ENCODE results near the gene TH. TPM values are rescaled to one million over a fixed set of nuclear protein-coding genes. Genes with fewer than 3 reads are reported as not detected.

The TH gene
- polyA plus RNA-seq, 3 donors: 0.74 to 1.3 (median 0.97) TPM

DNA sequence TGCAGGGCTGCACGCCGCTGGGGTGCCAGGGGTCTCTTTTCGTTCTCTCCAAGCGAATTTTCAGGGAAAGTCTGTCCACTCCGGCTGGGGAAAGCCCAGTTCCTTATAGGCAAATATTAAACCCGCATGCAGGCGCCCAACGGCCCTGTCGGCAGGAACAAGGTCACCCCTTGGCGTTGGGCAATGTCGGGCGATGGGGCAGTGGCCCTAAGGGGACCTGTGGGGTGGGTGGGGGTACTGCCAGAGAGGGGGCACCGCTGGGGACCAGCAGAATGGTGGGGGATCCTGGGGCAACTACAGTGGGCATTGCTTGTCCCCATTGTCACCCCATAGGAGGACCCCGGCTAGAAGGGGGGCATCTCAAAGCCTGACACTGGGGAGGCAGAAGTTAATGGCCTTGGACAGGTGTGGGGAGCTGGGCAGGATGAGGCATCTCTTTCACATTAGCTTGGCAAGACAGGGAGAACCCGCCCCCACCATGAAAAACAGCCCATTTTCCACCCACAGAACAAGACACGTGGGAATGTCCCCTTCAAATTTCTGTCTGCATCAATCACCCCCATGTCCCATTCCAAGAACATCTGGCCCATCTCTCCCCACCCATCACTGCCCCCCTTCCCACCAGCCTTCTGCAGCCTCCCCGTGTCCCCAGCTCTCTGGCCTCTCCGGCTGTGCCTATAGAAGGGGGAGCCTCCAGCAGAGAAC is 26.9 kb downstream of the TH start:
- no peak for DNase-seq (ENCODE audit: low read depth in 3 of 3, low spot score in 2 of 3)

DNA sequence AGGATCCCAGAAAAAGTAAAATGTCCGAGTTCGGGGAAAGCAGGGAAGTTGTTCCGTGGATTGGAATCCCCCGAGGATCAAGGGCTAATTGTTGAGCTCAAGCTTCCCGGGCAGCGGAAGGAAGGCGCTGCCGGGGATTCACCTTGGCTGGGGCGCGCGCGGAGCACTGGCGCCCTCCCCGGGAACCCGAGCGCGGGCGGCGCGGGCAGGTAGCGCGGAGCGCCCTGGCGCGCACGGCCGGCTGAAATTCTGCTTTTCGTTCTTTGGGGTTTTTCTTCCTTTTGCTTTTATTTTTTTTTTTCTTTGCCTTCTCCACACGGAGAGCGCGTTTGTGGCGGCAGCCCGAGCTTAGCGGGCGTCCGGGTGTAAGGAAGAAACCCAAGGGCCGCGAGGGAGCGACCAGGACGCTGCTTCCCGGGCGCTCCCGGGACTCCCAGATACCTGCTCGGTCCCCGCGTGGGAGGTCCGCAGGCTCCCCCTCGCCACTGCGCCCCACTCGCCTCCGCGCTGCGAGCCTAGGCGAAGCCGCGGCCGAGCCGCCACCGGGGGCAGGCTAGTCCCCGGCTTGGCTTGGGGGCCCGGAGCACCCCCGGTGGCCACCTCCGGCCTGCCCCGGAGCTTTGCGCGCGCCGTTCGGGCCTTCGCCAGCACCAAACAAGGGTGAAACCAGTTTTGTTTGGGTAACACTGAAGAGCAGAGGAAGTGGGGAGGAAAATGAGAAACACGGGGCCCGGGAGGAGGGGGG is 27.6 kb downstream of the TH start:
- no peak for DNase-seq (ENCODE audit: low read depth in 3 of 3, low spot score in 2 of 3)

DNA sequence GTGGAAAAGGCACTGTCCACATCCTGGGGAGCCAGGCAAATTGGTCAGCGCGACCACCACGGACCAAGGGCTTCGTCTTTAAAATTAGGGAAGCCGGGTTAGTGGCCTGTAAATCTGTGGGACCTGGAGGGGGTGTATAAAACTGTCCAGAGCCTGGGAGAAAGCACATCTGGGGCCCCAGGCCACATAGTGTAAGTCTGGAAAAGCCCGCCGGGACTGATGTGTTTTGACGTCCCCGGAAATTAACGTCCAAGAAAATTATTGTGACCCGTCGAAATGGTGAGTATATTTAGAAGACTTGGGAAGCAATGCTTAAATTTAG is 28.2 kb downstream of the TH start:
- no peak for DNase-seq (ENCODE audit: low read depth in 3 of 3, low spot score in 2 of 3)

DNA sequence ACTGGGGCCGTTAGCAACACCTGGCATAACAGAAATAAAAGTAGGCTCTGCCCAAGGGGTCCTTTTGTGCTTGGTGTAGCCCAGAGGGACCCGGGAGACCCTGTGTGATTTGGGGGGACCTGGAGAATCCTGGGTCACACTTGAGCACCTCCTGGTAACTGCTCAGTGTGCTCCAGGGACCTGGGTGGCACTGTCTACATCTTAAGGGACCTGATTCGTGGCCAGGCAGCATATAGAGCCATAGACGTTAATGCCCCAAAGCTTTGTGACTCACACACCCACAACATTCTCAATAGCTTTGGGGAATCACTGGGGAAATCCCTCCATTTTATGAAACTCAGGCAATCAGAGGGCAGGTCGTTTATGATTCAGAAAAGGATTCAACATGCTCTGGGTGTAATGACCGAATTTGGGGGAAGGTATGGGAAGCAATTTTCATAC is 28.8 kb downstream of the TH start:
- DNase-seq (ENCODE audit: low read depth in 3 of 3, low spot score in 2 of 3): no peak

DNA sequence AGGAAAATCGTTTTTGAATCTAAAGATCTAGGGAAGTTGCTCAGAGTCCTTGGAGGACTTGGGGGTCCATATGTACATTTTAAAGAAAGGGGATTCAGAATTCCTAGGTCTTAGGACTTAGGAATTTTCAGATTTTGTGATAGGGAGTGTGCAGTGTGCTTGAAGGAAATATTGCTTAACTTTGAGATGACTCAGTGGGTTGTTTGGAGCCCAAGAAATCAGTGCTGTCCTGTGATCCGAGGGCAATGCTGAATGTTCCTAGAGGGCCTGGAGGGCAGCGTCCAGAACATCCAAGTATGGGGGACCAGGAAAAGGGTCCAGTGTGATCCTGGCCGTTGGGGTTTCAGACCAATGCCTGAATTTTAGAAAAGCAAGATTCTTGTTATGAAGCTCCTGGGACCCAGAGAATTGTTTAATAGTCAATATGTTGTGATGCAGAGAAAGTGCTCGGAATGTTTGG is 29.3 kb downstream of the TH start:
- no peak for DNase-seq (ENCODE audit: low read depth in 3 of 3, low spot score in 2 of 3)

DNA sequence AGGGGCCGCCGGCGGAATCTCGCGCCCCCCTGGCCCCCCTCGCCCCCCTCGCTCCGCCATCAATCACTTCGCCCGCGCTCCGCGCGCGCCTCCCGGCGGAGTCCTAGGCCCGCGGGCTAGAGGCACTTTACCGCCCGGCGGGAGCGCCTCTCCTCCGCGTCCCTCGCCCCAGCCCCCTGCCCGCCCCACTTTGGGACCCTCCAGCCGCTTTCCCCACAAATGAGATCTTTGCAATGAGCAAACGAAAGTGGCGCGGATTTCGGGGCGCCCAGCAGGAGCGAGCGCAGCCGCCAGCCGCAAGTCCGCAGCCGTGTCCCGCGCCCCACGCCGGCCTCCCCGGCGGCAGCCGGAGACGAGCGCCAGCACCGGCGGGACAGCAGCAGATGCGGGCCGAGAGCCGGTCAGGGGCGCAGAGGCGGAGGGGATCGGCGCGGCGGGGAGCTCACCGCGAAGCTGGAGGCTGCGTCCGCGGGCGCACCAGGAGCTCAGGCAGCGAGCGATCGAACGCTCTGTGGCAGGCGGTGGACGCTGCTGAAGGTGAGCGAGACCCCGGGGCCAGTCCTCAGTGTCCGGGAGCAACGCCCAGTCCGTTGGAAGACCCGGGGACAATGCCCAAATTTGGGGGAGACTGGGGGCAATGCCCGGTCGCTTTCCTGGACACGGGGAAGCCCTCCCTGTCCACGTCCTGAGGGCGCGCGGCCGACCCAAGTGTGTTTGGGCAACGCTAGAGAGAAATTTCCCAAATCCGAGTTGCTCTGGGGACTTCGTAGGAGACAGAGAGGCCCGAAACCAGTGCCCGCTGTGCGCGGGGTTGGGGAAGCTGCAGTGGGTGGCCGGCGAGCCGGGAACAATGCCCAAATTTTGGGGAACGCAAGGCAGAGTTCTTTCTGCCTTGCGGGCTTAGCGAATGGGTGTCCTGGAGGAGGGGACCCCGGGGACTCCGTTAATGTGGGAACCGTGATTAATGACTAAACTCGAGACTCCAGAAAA is 30.9 kb downstream of the TH start:
- no peak for DNase-seq (ENCODE audit: low read depth in 3 of 3, low spot score in 2 of 3)

DNA sequence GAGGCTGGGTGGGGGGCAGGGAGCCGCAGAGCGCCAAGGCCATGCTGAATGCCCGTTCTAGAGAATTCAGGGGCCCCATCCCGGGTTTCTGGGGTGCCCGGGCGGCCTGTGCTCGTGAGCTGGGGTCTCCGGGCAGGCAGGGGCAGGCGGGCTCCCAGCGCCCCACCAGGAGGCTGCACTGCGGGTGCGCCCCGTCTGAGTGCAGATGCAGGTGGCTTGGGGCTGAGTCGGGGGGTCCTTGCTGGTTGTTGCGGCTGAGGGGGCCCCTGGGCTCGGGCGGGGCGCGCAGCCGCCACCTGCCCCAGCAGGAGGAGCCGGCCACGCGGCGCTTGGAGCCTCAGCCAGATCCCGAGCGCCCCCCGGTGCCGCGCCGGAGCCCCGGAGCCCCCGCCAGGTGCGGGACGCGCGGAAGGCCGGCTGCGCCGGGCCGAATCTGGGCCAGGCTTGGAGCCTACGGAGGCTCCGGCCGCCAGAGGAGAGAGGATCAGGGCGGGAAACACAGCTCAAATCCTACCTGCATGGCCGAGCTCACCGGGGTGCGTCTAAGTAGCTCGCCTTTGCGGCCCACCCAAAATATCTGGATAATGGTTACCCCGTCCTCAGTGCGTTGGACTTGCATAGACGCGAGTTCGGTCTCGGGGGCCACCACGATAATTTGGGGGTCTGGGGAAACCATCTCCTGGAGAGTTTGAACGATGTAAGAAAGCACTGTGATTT is 31.8 kb downstream of the TH start:
- DNase-seq (ENCODE audit: low read depth in 3 of 3, low spot score in 2 of 3): no peak

DNA sequence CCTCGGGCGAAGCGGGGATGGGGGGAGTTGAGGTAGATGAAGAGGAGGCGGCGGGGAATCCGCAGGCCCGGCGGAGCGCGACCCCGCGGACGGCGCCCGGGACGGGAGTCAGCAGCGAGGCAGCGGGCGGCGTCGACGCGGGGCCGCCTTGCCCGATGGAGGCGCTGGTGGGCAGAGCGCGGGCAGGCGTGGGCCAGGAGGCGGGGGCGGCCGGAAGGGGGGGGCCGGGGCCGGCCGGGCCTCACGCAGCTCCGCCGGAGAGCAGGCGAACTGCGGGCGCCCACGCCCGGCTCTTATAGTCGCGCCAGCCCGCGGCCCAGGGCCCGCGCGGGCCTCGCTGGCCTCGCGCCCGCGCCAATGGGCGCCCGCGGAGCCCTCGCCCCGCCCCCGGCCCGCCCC is 32.5 kb downstream of the TH start, which contains the start of gene IGF2:
Gene IGF2, minus strand, starts transcription at position 267 of the 399 bp plus-strand sequence. CDS start 3,866 bp downstream, outside the sequence.
- DNase-seq (ENCODE audit: low read depth in 3 of 3, low spot score in 2 of 3): no peak

DNA sequence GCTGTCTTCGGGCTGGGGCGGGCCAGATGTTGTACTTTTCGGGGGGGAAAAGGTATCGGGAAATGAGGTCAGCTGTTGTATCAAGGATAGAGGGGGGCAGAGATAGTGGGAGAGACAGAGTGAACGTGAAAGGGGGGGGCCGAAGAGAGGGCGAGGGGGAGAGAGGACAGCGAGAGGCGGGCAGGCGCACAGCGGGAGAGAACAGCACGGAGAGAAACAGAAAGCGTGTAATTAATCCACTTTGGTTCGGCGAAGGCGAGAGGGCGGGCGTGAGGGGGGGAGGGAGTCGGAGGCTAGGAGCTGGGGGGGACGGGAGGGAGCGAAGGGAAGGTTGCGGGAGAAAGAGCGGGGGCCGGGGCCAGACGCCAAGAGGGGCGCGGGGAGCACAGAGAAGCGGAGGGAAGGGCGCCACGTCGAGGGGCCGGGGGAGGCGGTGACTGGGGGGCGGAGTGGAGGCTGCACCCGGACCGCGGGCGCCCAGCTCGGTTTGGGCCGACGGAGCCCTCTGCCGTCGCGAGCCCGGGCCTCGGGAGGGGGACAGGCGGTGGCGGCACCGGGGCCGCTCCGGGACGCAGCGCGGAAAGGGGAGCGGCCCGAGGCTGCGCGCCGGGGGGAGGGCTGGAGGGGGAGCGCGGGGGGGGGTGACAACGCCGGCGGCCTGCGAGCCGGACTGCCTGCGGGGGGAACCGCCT is 33.0 kb downstream of the TH start:
- DNase-seq (ENCODE audit: low read depth in 3 of 3, low spot score in 2 of 3): no peak

DNA sequence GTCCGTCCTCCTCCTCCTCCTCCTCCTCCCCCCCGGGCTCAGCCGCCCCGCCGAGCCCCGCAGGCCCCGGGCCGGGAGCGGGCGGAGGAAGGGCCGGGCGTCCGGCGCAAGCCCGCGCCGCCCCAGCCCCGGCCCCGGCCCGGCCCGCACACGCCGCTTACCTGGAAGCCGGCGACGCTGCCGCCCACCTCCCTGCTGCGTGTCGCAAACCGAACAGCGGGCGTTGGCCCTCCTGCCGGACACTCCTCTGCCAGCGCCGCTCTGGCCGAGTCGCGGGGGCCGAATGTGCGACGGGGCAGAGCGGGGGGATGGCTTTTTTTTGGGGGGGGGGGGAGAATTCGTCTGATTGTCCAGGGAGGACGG is 33.6 kb downstream of the TH start:
- DNase-seq (ENCODE audit: low read depth in 3 of 3, low spot score in 2 of 3): no peak

DNA sequence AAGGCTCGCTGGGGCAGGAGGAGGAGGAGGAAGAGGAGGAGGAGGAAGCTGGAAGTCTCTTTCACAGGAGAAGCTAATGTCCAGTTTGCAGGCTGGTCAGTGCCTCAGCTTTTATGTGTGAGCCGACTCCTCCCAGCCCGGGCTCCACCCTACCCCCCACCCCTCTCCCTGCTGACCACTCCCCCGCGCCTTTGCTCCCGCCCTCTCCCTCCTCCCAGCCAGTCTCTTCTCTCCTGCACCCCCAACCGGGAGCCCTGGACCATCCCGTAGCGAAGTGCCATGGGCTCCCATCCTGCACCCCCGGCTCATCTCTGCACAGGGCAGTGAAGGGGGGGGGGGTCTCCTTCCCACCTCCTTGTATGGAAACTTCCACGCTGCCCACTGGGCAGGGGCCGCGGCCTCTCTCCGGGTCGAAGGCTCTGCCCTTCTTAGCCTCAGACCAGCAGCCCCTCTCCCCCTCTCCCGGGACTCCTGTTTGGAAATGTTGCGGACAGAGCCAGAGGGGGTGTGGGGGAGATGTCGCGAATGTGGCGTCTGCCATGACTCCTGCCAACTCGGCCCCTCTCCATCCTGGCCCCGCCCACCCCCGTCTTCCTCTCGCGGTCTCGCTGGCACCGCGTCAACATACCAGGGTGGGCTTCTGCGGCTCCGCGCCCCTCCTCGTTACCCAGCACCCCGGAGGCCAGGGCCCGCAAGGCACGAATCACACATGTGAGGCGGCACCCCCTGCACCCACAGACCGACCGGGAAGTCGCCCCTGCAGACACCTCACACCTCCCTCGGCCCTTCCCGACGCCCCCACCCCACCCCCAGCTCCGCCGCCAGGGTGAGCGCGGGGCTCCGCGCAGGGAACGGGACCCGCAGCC is 34.2 kb downstream of the TH start:
- peak in 1 of 3 donors; percentile 74 for DNase-seq (ENCODE audit: low read depth in 3 of 3, low spot score in 2 of 3)

DNA sequence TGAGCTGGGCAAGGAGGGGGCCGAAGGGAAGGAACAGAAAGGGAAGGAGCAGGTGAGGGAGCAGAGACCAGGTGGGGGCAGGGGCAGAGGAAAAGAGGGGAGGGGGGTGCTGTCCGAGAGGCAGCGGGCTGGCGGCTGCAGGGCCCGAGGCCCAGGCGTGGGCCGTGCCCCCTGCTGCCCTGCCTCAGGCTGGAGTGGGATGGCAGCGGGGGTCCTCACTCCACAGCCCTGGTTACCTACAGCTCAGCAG is 34.7 kb downstream of the TH start:
- DNase-seq (ENCODE audit: low read depth in 3 of 3, low spot score in 2 of 3): no peak

DNA sequence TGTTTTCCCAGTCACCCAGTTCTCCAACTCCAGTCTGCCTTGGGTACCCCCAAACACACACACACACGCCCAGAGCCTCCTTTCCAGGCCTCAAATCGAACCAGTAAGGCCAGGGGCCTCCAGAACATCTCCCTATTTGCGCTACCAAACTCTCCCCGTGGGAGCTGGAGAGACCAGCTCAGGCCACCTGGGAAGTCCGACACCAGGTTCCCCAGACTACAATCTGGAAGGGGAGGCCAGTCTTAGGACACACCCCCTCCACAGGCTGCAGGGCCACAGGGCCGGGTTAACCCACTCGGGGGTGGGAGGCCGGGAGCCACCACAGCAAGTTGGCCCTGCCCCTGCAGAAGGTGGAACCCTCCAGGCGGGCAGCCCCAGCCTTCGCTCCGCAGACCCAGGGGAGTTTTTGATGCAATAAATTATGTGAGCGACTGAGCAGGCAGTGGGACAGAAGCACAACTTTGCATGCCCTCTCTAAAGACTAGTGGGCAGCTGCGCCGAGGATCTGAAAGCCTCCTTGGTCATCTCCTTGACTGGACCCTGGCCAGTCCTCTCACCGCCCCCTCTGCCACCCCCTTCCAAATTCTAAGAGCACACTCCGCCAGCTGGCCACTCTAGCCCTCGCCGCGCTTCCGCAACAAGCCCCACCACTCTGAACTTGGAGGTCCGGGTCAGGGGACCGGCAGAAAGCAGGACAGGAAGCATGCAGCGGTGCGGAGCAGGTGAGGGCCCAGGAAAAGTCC is 35.2 kb downstream of the TH start:
- no peak for DNase-seq (ENCODE audit: low read depth in 3 of 3, low spot score in 2 of 3)

DNA sequence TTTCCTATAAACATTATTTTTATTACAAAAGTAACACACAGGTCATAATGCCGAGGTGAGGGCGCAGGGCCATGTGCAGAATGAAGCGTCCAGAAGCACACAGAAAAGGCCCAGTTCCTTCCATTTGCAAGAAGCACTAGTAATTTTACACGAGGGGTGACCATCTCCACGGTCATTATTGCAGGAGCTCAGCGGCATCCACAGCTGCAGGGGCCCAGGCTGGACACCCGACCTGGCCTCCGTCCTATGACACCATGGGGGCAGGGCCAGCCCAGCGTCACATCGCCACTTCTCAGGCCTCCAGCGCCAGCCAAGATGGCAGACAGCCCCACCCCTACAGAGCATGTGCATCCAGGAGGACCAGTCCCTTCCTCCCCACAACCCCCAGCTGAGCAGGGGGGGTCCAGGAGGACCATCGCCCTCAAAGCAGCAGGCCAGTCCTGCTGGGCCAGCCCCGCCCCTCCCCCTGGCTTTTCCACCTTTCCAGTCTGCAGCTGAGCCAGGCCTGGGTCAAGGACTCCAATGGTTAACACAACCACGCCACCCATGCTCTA is 35.9 kb downstream of the TH start:
- DNase-seq (ENCODE audit: low read depth in 3 of 3, low spot score in 2 of 3): no peak

DNA sequence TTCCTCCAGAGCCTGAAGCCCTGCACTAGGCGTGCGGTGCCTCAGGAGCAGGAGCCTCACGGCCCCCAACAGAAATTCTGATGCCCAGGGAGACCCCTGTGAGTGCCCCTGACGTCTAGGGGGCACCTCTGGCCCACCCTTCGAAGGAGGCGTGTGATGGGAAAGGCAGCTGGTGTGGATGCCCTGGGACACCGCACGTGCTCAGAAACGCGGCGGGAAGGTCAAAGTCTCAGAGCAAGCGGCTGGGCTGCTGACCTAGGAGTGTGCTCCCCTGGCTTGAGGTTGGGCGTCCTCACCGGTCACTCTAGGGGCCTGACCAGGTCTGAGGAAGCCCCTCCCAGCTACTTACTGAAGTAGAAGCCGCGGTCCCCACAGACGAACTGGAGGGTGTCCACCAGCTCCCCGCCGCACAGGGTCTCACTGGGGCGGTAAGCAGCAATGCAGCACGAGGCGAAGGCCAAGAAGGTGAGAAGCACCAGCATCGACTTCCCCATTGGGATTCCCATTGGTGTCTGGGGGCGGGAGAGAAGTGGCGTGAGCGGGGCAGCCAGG is 36.5 kb downstream of the TH start:
- no peak for DNase-seq (ENCODE audit: low read depth in 3 of 3, low spot score in 2 of 3)

DNA sequence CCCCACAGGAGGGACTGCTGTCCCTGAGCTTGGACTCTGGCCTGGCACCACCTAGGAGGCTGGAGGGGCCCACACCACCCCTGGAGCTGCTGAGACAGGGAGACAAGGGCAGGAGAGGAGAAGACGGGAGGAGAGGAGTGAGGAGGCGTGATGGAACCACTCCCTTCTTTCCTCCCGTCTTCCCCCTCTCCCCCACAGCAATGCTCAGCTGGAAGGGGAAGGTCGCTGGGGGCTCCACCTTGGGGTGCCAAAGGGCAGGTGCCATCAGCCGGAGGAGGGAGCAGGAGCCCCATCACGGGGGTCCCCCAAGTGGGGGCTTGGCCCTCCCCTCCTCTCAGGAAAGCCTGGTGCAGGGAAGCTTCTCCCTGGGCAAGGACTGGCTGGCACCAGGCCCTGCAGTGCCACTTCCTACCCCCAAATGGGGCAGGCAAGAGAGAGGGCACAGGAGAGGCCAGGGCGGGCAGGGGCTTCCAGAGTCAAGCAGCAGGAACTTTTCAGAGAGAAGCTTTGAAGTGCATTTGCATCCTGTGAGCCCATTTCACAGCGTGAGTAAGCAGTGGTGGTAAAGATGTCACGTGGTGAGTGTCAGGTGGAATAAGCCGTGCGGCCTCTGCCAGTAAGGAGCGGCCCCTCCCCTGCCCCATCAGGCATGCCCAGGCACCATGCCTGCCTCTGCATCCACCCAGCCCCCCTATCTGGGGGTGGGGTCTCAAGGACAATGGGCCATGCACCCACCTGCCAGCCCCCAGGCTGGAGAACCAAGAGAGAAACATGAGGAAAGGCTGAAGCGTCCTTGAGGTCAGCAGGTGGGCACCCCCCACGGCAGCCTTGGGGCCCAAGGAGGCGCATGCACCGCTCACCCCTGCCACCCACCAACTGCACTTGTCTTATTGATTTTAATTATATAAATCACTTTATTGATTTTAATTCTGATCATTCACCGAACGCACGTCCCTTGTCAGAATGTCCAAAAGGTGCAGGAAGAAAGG is 37.3 kb downstream of the TH start:
- DNase-seq (ENCODE audit: low read depth in 3 of 3, low spot score in 2 of 3): no peak

All from right renal cortex interstitium (tissue), 3 donors.